C4-2B (cell line): Measurements from ENCODE around the gene HOXA5.

Experiments
- ZFX ChIP-seq: fragments of 450-650 bp; IDR thresholded peaks from 2 replicates; pipeline ENCODE4 v1.6.1; 2017
- TF ChIP-seq, protein P1 (sequence below): fragments of 450-650 bp; conservative IDR thresholded peaks from 2 replicates; pipeline ENCODE4 v1.5.1; 2017; ENCODE audit warnings: mild to moderate bottlenecking

DNA sequence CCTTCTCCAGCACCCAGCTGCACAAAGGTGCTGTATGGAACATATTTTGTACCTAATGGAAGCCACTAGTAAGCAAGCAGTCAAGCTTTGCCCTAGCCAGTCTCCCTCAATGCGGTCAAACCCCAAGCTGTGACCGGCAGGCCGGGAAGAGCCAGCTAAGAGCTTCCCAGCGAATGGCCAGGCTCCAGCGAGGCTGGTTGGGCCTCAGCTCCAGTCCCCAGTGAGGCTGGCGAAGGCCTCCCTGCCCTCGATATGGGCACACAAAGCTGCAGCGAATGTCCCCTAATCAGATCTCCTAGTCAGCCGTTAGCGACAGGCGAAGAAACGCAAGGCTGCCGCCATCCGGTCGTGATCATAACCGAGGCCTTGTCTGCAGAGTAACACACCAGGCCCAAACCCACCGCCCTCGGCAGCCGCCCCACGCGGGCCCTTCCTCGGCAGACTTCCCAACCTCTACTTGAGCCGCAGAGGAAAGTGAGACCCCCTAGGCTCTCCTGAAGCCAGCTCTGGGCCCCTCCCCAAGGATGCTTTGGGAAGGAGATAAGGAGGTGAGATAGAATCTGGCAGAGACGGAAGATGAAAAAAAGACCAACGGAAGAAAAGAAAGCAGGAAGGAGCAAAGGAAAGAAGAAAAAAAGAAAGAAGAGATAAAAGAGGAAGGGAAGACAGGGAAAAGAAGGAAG is 24.9 kb upstream of the HOXA5 start:
- TF ChIP-seq, protein P1, sequence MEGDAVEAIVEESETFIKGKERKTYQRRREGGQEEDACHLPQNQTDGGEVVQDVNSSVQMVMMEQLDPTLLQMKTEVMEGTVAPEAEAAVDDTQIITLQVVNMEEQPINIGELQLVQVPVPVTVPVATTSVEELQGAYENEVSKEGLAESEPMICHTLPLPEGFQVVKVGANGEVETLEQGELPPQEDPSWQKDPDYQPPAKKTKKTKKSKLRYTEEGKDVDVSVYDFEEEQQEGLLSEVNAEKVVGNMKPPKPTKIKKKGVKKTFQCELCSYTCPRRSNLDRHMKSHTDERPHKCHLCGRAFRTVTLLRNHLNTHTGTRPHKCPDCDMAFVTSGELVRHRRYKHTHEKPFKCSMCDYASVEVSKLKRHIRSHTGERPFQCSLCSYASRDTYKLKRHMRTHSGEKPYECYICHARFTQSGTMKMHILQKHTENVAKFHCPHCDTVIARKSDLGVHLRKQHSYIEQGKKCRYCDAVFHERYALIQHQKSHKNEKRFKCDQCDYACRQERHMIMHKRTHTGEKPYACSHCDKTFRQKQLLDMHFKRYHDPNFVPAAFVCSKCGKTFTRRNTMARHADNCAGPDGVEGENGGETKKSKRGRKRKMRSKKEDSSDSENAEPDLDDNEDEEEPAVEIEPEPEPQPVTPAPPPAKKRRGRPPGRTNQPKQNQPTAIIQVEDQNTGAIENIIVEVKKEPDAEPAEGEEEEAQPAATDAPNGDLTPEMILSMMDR: no peak
- no peak for TF ChIP-seq ZFX
